Activated CD4-positive, alpha-beta T cell treated with anti-CD3 and anti-CD28 coated beads, Interleukin-2, amount 50 U/mL, for 48 hours (primary cell): ENCODE data around the gene GARS1.
"Not testable (repeated sequence)": the region's sequence is repeated elsewhere in the genome, so short reads cannot be mapped to it uniquely, and the experiment has no call there.

ENCODE experiments used
- DNase-seq, 2 experiments: peaks; one replicate each; pipeline ENCODE4 v3.0.0-alpha.2; 2020

The GARS1 gene

DNA sequence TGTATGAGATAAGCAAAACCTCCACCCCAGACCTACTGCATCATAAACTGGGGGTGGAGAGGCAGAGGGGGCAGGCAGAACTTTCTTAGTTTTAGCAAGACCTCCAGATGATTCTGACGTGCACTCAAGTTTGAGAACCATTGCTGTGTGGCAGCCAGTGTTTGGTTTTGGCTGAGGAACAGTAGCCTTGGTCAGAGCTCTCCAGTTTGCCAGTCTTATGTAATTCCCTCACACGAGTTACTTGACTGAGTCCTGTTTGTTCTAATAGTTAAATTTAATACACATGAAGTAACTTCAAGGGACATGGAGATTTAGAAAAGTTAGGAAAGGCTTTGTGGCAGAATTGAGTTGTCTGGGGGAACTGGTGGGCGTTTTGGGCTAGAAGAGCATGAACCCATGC, 38.5 kb downstream of the GARS1 start:
- DNase-seq: no peak

DNA sequence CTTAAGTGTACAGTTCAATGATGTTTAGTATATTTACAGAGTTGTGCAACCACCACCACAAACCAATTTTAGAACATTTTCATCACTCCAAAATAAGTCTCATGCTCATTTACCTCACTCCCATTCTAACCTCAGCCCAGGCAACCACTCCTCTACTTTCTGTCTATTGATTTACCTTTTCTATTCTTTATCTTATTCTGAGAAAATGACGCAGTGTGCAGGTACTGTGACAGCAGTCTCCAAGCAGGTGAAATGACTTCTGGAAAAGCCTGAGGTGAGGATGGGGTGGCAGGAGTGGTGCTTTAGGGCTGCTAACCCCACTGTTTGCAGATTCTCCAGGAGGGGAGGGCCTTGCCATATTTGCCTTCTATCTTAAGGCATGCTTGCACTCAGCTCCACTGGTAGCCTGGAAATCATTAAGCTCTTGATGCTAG, 39.5 kb downstream of the GARS1 start:
- DNase-seq: no peak

DNA sequence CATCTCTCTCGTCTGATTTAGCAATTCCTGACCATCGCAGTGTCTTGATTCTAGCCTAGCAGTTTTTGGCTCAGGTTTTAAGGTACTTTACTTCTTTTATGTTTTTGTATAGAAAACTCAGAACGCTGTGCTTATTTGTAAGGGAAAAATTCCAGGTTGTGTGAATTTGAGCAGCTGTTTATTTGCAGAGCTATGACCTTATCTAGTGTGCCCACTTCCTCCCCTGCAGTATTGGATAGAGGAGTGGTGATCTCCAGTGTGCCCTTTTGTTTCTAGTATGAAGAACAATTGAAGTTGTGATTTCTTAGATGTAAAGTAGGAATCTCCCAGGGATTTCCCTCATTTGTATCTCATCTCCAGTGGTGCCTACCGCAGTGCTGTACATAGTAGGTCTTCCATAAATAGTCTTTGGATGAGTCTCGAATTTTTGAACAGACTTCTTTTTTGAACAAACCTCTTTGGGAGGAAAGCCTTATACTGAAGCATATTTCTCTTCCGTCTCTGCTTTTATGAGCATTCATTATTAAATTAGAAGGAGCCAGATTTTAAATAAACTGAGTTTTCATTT, 40.0 kb downstream of the GARS1 start:
- no peak for DNase-seq

GRCh38 chr7:30635798-30636197, 41.1 kb downstream of the GARS1 start:
- no peak for DNase-seq

DNA sequence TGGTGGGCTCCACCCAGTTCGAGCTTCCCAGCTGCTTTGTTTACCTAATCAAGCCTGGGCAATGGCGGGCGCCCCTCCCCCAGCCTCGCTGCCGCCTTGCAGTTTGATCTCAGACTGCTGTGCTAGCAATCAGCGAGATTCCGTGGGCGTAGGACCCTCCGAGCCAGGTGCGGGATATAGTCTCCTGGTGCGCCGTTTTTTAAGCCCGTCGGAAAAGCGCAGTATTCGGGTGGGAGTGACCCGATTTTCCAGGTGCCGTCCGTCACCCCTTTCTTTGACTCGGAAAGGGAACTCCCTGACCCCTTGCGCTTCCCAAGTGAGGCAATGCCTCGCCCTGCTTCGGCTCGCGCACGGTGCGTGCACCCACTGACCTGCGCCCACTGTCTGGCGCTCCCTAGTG, 47.6 kb downstream of the GARS1 start:
- not testable (repeated sequence) for DNase-seq

DNA sequence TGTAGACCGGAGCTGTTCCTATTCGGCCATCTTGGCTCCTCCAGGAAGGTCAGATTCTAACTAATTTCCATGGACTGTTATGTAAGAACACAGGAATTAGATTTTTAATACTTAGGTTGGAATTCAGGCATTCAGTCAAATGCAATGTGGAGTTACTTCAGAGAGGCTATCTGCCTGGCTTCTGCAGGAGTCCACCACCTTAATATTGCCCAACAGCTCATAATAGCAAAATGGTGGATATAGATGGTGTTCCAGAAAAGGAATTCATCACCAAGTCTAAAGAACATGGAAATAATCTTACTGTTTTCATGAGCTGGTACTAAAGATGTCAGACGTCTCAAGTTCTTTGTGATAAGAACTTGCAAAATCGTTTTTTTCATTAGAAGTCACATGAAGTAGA, 48.1 kb downstream of the GARS1 start:
- no peak for DNase-seq

- no peak for DNase-seq
Observed at GRCh38 chr7:30644286-30644955, 49.7 kb downstream of the GARS1 start.

- no peak for DNase-seq
Observed at GRCh38 chr7:30645661-30646060, 51.0 kb downstream of the GARS1 start.

GRCh38 chr7:30646154-30646553, 51.5 kb downstream of the GARS1 start:
- no peak for DNase-seq

DNA sequence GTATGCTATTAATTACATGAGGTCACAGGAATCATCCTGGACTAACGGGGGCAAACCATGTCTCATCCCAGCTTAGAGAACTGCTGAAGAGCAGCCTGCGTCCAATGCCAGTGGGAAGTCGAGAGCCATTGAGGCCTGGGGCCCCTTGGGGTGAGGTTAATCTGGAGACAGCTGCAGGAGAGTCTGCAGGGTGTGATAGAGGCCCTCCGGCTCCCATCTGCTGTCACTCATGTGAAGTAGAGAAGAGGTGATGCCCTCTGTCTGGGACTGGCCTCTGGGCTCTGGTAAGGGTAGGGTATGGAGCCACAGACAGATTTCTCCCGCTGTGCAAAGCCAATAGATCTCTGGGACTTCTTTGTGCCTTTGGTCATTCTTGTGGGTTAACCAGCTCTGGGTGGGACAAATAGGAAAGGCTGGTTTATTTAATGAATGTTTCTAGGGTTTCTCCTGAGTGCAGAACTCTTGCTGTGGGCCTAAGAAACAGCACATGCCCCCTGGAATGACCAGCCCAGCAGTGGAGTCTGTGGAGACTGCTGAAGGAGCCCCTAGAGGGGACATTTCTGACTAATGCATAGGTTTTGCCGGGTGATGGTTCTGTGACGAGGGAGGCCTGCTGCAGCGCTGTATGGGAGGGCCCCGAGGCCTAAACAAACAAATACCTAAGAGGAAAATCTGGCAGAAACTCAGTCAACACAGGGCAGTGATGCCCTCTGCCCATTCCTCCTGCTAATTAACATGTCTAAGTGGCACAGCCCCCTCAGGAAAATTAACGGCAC, 53.1 kb downstream of the GARS1 start:
- no peak for DNase-seq

- DNase-seq: no peak
Observed at GRCh38 chr7:30648744-30649540, 54.3 kb downstream of the GARS1 start.

GRCh38 chr7:30649717-30650420, 55.2 kb downstream of the GARS1 start:
- DNase-seq: no peak

- no peak for DNase-seq
Observed at GRCh38 chr7:30650421-30650808, 55.7 kb downstream of the GARS1 start.

DNA sequence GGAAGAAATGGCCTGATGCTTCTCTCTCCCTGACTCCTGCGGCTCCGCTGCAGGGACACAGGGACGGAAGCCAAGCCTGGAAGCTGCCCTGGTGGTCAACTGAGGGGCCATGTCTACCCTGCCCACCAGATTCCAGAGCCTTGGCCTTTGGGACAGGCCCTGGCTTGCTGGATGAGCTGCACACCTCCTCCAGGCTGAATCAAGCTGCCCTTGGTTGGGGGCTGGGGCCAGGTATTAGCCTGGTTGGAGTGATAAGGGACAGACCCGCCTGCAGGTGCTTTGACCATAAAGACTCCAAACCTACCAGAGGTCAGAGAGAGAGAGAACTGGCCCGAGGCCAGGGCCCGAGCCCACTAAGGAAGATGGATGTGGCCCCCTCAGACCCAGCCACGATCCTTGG, 57.5 kb downstream of the GARS1 start:
- no peak for DNase-seq

GRCh38 chr7:30652698-30653641, 58.3 kb downstream of the GARS1 start:
- no peak for DNase-seq

GRCh38 chr7:30654296-30655090, 59.8 kb downstream of the GARS1 start:
- DNase-seq: no peak

DNA sequence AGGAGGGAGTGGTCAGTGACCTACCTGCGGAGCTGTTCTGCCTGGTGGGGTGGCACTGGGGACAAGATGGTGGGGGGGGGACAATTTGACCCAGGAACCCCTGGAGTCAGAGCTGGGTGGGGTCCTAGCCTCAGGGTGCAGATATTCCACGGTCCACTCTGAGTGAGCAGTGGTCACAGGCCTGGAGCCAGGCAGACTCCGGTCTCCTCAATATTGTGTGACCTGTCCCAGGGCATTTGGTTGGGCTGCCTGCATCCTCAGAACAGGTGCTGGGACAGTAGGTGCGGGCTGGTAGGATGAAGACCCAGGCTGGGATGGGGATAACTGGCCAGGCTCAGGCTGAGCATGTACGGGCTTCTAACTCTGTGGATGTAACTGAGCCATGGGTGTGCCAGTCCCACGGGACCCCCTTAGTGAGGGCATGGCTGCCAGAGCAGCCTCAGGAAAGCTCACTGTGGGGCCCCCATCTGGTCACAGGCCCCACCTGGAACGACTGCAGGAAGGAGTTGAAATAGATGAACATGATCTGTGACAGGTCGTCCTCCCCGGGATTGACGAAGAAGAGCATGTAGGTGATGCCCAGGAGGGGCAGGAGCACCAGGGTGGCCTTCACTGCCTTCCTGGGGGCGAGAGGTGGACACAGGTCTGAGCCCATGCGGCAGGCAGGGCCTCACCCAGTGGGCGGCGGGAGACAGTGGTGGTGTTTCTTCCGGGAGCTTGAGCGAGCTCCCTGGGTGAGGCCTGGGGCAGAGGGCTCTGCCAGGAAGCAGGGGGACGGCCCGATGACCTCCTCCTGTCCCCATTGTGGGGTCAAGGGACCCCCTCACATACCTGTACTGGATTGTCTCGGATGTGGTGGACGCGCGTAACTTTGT, 60.7 kb downstream of the GARS1 start:
- DNase-seq: no peak

GRCh38 chr7:30656006-30656957, 61.6 kb downstream of the GARS1 start:
- no peak for DNase-seq
